HepG2 (cell line): Measurements from ENCODE around the gene INTS14. TPM values are rescaled to one million over a fixed set of nuclear protein-coding genes. Genes with fewer than 3 reads are reported as not detected.

Experiments used
- CEBPZ ChIP-seq: IDR thresholded peaks from 2 replicates; pipeline ENCODE4 v1.6.1; 2012; ENCODE audit warnings: low read length, improper control_type of control experiment
- CENPX ChIP-seq: sonication (generic); formaldehyde crosslinking; IDR thresholded peaks from 2 replicates; pipeline ENCODE4 v1.9.0; 2021; ENCODE audit warnings: mild to moderate bottlenecking, missing genetic modification reagents, moderate library complexity
- CHD2 ChIP-seq: IDR thresholded peaks from 2 replicates; pipeline ENCODE4 v1.6.1; 2011; ENCODE audit warnings: low read depth, low read length, improper control_type of control experiment
- FOSL1 ChIP-seq: sonication (generic); formaldehyde crosslinking; IDR thresholded peaks from 2 replicates; pipeline ENCODE4 v1.9.0; 2021; ENCODE audit warnings: missing genetic modification reagents, borderline replicate concordance
- FOXO1 ChIP-seq: sonication (generic); formaldehyde crosslinking; IDR thresholded peaks from 2 replicates; pipeline ENCODE4 v1.4.0; 2020; ENCODE audit warnings: missing genetic modification reagents
- FOXO4 ChIP-seq: sonication (generic); formaldehyde crosslinking; conservative IDR thresholded peaks from 2 replicates; pipeline ENCODE4 v1.8.1; 2023; ENCODE audit warnings: missing genetic modification reagents
- GLI4 ChIP-seq: sonication (generic); formaldehyde crosslinking; IDR thresholded peaks from 2 replicates; pipeline ENCODE4 v1.5.1; 2020; ENCODE audit warnings: missing genetic modification reagents, mild to moderate bottlenecking, moderate library complexity, borderline replicate concordance
- HMG20A ChIP-seq: IDR thresholded peaks from 2 replicates; pipeline ENCODE4 v1.6.1; 2016; ENCODE audit warnings: borderline replicate concordance
- HOXA7 ChIP-seq: sonication (generic); formaldehyde crosslinking; IDR thresholded peaks from 2 replicates; pipeline ENCODE4 v1.8.1; 2022; ENCODE audit warnings: mild to moderate bottlenecking, missing genetic modification reagents, moderate library complexity
- KAT8 ChIP-seq: IDR thresholded peaks from 2 replicates; pipeline ENCODE4 v1.6.1; 2016; ENCODE audit warnings: missing genetic modification reagents, missing compliant biosample characterization
- PATZ1 ChIP-seq: sonication (generic); formaldehyde crosslinking; IDR thresholded peaks from 2 replicates; pipeline ENCODE4 v1.4.0; 2020; ENCODE audit warnings: missing genetic modification reagents
- REXO4 ChIP-seq: sonication (generic); formaldehyde crosslinking; IDR thresholded peaks from 2 replicates; pipeline ENCODE4 v1.8.0; 2022; ENCODE audit warnings: missing genetic modification reagents, mild to moderate bottlenecking, borderline replicate concordance
- RFX1 ChIP-seq: fragments of 450-650 bp; IDR thresholded peaks from 2 replicates; pipeline ENCODE4 v1.6.1; 2017
- SRSF4 ChIP-seq: fragments of 200-400 bp; formaldehyde crosslinking; IDR thresholded peaks from one replicate; pipeline ENCODE4 v1.6.1; 2018; ENCODE audit warnings: mild to moderate bottlenecking, low read depth, low read length, moderate library complexity; ENCODE audit not compliant: poor library complexity, severe bottlenecking
- WIZ ChIP-seq: sonication (generic); formaldehyde crosslinking; IDR thresholded peaks from 2 replicates; pipeline ENCODE4 v1.5.1; 2020; ENCODE audit warnings: mild to moderate bottlenecking, missing genetic modification reagents
- ZBTB38 ChIP-seq: sonication (generic); formaldehyde crosslinking; IDR thresholded peaks from 2 replicates; pipeline ENCODE4 v1.5.1; 2020; ENCODE audit warnings: mild to moderate bottlenecking, missing genetic modification reagents
- ZFP91 ChIP-seq: sonication (generic); formaldehyde crosslinking; IDR thresholded peaks from 2 replicates; pipeline ENCODE4 v1.9.0; 2022; ENCODE audit warnings: missing genetic modification reagents, mild to moderate bottlenecking, borderline replicate concordance
- ZNF335 ChIP-seq: sonication (generic); formaldehyde crosslinking; IDR thresholded peaks from 2 replicates; pipeline ENCODE4 v1.4.0; 2020; ENCODE audit warnings: missing genetic modification reagents
- ZNF562 ChIP-seq: sonication (generic); formaldehyde crosslinking; IDR thresholded peaks from 2 replicates; pipeline ENCODE4 v1.8.0; 2022; ENCODE audit warnings: missing genetic modification reagents, borderline replicate concordance
- ZNF672 ChIP-seq: sonication (generic); formaldehyde crosslinking; IDR thresholded peaks from 2 replicates; pipeline ENCODE4 v1.8.1; 2022; ENCODE audit warnings: missing genetic modification reagents
- ZNF7 ChIP-seq: IDR thresholded peaks from 2 replicates; pipeline ENCODE4 v1.6.1; 2016; ENCODE audit warnings: missing biosample characterization, missing genetic modification reagents
- polyA plus RNA-seq, 8 experiments: library from polyadenylated mRNA; depleted of rRNA in 3 of 8; stranded (reverse) in 7 of 8; unstranded in 1 of 8; fragments of >200 nt; fragmentation: Illumina TruSeq in 4 of 8; extraction: Trizol in 4 of 8; gene quantifications; 2 replicates each; pipeline versions ENCODE4 v1.2.1 to v1.2.3, GENCODE V29; 2011 to 2016; ENCODE audit warnings: low read depth in 4 of 8, missing spikeins in 1 of 8, mixed read lengths in 1 of 8; ENCODE audit not compliant: insufficient read depth in 1 of 8
- total RNA-seq, 5 experiments: library from RNA; depleted of rRNA; stranded (reverse); fragments of >200 nt; fragmentation: Illumina TruSeq; extraction: Trizol; gene quantifications; 2 replicates each; pipeline ENCODE4 v1.2.3, GENCODE V29; 2016; ENCODE audit warnings: low read depth in 1 of 5

Gene INTS14
- total and polyA plus RNA-seq, 2 of the 13 experiments (the other 11 are each of a cell fraction or from before 2014, with no cell fraction given): 41.4 to 52.0 TPM

GRCh38 chr15:65530318-65531111, 80.4 kb downstream of the INTS14 start, which contains the start of gene HACD3 (continued):
- TF ChIP-seq FOSL1 (CRISPR knock-in tag): no peak
- no peak for TF ChIP-seq ZNF7
- TF ChIP-seq CHD2: no peak
- TF ChIP-seq CENPX (CRISPR knock-in tag): no peak
- no peak for TF ChIP-seq CEBPZ
- TF ChIP-seq PATZ1 (CRISPR knock-in tag): peak; percentile 6; the same call in 1 of the 2 replicates
- TF ChIP-seq FOXO1 (CRISPR knock-in tag): no peak
- no peak for TF ChIP-seq HMG20A (CRISPR knock-in tag)
- peak; percentile 65; the same call in 1 of the 2 replicates for TF ChIP-seq ZFP91
- no peak for TF ChIP-seq SRSF4
- TF ChIP-seq ZBTB38: peak; percentile 88; the same call in 1 of the 2 replicates
- TF ChIP-seq KAT8: peak; percentile 45; the same call in 1 of the 2 replicates
- TF ChIP-seq ZNF562 (CRISPR knock-in tag): peak; percentile 51; the same call in 1 of the 2 replicates
- 0 out of 2 replicates have a peak, but pooled peaks have one; percentile 75 for TF ChIP-seq FOXO4
- peak; percentile 85; the same call in 1 of the 2 replicates for TF ChIP-seq ZNF672
- peak; percentile 67; the same call in 1 of the 2 replicates for TF ChIP-seq ZNF335 (CRISPR knock-in tag)
- 0 out of 2 replicates have a peak, but pooled peaks have one; percentile 52 for TF ChIP-seq WIZ (CRISPR knock-in tag)
- TF ChIP-seq HOXA7 (CRISPR knock-in tag): 0 out of 2 replicates have a peak, but pooled peaks have one; percentile 67
- TF ChIP-seq RFX1: no peak
- TF ChIP-seq REXO4 (CRISPR knock-in tag): peak; percentile 51; the same call in 1 of the 2 replicates
- TF ChIP-seq GLI4 (CRISPR knock-in tag): peak; percentile 80; the same call in 1 of the 2 replicates
